ENCODE measurements around the gene TRIB2. TPM values are rescaled to one million over a fixed set of nuclear protein-coding genes. Genes with fewer than 3 reads are reported as not detected.

TRIB2 gene
- total RNA-seq, 1 experiment from 2014 or later: 0.81 TPM

DNA sequence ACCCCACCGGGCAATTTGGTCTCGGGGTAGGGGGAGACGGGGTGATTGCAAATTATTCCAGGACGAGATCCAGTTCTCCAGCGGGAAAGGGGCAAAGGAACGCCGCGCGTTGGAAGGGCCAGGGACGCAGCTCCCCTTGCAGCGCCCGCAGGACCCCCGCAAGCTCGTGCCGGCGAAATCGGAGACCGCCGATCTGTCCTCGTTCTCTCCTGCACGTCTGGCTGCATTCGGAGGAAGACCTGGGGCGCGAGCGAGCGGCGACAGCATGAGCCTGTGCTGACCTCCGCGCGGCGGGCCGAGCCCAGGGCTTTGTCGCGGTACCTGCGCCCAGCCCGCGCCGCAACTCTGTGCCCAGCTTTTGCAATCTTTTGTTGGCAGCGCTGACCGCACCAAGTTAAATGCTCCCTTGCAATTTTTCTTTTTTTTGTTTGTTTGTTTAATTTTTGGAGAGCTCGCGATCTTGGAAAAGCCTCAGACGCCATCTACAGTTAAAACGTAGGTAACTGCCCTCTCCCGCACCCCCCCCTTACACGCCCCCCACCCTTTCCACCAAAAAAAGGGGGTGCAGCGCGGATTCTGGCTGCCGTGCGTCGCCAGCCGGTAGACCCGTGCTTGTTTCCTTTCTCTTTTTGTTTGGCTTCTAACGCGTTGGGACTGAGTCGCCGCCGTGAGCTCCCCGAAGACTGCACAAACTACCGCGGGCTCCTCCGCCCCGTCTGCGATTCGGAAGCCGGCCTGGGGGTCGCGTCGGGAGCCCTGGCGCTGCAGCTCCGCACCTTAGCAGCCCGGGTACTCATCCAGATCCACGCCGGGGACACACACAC lies 667 bp downstream of the TRIB2 start:
- peak; percentile 64 for DNase-seq (ENCODE audit: low read depth)
- in situ Hi-C loops (cut with HindIII; ENCODE audit: low pct_unique_long_range_greater_than_20kb, low sequenced_read_pairs): no loop called here

GRCh38 chr2:12718015-12718671 lies 1.4 kb downstream of the TRIB2 start:
- peak; percentile 26 for DNase-seq (ENCODE audit: low read depth)
- in situ Hi-C loops (cut with HindIII; ENCODE audit: low pct_unique_long_range_greater_than_20kb, low sequenced_read_pairs): no loop called here

DNA sequence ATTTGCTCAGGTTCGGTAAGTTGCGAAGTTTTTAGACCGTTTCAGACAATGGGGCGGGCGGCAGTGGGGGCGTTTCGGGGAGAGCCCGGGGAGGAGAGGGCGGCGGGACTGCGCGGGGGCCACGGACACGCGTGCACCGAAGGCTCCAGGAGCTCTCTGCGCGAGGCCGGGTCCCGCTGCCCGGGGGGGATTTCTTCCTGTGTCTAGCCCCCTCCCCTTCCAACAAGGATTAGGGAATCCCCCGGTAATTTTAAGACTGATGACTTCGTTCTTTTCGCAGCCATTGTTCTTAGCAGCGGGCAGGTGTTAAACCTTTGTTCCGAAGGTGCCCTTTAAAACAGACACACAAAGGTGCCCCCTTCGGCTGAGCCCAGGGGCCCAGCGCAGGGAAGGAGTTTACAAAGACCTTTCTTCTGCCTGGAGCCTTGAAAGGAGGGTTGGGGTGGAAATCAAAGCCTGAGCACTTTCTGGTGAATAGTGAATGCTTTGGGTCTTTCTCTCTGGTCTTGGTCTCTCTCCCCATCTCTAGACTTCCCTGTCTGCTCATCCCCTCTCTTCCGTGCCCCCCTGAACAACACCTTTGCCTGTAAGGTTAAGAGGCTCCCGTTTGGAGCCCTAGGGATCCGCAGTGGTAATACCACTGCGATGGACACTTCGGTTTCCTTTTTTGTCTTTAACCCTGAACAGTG lies 2.1 kb downstream of the TRIB2 start:
- no peak for DNase-seq (ENCODE audit: low read depth)
- in situ Hi-C loops (cut with HindIII; ENCODE audit: low pct_unique_long_range_greater_than_20kb, low sequenced_read_pairs): no loop called here

DNA sequence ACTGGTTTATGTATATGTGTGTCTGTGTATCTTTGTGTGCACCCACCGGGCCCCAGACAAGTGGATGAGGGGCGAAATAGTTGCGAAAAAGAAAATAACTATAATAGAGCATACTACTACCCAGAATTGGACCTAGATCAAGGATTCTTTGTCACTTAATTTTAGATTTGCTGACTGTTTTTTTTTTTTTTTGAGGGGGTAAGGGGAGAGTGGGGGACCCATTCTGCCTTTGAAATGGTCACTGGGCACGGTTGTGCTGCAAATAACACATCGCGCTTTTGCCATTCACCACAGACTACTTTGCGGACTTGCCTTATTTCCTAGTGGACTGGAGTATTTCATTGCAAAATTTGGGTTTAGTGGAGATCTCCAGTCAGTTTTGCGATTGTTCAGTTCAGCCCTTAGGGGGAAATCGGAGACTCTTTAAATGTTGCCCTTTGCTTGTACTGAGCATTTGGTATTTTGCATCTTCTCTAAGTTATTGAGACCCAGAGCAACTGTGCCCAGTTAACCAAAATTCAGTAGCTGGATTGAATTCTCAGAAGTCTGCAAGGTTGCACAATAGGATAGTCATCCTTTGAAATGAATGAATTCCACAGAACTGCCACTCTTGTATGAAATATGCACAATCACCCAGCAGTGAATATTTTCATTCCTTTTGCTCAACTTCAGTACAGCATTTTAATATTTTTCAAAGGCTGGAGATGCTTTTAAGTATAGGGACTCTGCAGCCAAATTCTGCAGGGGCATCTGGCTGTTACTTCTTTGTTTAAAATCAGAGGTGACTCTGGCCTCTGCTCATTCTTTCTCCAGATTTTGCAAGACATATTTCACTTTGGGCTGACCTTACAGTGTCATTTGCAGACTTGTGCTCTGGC lies 2.9 kb downstream of the TRIB2 start:
- DNase-seq (ENCODE audit: low read depth): no peak
- in situ Hi-C loops (cut with HindIII; ENCODE audit: low pct_unique_long_range_greater_than_20kb, low sequenced_read_pairs): no loop called here

DNA sequence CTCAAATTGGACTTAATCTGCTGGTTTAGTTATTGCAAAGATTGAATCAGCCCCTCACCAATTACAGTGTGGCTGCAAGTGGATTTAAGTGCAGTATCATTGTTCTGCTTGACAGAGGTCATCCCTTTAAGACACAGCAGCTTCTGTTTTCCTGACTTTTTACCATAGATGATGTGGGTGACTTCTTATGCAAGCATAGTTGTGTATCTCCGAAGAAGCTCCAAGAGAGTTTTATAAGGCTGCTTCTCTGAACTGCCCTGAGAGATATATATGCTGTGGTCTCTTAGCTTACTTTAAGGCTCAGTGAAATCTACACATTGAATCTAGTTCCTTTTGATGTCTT lies 3.5 kb downstream of the TRIB2 start:
- in situ Hi-C loops (cut with HindIII; ENCODE audit: low pct_unique_long_range_greater_than_20kb, low sequenced_read_pairs): no loop called here
- DNase-seq (ENCODE audit: low read depth): no peak

GRCh38 chr2:12720754-12721378 lies 4.1 kb downstream of the TRIB2 start:
- DNase-seq (ENCODE audit: low read depth): no peak

DNA sequence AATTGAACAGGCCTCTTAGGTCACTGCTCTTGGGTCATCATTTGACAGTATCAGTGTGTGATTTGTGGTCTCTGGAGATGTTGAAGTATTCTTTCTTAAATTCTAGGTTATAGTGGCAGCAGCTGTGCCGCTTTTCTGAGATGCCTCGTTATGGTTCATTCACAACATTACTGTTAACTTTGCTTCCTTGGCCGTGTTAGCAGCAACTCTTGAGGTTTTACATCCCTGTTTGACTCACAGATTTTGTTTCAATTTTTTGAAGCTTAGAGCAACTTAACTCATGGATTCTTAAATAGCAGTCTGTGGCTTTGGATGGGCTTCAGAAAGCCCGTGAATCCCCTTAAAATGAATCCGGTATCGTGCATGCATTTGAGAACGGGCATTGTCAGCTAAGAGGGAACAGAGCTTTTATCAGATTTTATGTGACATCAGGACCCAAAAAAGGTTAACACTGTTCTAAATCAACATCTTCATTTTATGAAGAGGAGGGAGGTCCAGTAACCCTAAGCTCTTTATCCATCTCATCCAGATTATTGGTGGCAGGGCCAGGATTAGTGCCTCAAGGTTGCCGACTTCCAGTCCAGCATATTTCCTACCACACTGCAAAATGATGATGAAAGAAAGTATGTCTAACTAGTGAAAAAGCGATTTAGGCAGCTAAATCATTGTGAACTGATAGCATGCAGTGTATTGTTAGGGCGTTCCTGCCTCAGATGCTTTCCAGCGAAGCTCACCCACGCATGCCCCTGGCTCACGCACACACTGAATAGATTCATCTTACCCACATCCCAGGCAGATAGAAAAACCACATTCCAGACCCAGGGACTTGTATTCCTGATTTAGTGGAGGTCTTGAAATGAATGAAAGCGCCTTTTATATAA lies 5.1 kb downstream of the TRIB2 start:
- in situ Hi-C loops (cut with HindIII; ENCODE audit: low pct_unique_long_range_greater_than_20kb, low sequenced_read_pairs): no loop called here

More at GRCh38 chr2:12720754-12721378, 4.1 kb downstream of the TRIB2 start:
- in situ Hi-C loops (cut with HindIII; ENCODE audit: low pct_unique_long_range_greater_than_20kb, low sequenced_read_pairs): no loop called here

DNA sequence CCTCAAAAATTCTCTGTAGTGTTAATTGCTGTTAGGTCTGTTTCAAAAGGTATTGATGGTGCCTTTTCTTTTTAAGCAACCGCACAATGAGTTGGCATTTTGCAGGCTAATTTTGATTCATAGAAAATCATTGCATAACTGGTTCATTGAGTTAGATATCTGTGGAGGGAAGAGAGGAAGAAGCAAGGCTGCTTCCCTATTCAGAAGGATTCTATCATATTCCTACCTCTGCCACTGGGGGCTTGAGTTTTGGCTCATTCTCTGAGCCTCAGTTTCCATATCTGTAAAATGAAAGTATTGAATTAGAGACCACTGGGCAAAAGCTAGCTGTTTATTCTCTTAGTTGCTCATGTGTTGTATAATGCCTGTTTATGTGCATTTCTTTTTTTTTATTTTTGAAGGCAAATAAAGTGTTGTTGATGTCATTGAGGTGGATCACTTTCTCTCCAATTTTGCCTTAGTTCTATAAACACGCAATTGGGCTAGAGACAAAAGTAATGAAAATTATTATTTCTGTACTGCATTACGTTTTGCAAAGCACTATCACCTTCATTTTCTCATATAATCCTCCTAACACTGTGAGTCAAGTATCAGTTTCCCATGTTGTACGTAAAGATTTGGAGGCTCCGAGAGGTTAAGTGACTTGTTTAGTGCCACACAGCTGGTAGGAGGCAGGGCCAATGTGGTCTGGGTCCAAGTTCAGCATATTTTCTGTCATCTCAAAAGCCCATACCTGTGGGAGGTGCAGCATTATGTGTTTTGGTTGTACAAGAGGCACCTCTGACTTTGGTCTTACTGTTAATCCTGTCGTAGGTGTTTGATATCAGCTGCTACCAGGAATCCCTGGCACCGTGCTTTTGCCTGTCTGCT lies 5.9 kb downstream of the TRIB2 start:
- DNase-seq (ENCODE audit: low read depth): no peak
- in situ Hi-C loops (cut with HindIII; ENCODE audit: low pct_unique_long_range_greater_than_20kb, low sequenced_read_pairs): no loop called here

More for the DNA sequence above, 5.1 kb downstream of the TRIB2 start:
- DNase-seq (ENCODE audit: low read depth): no peak

- no peak for DNase-seq (ENCODE audit: low read depth)
- in situ Hi-C loops (cut with HindIII; ENCODE audit: low pct_unique_long_range_greater_than_20kb, low sequenced_read_pairs): no loop called here
Observed at GRCh38 chr2:12723736-12724463, 7.2 kb downstream of the TRIB2 start.

DNA sequence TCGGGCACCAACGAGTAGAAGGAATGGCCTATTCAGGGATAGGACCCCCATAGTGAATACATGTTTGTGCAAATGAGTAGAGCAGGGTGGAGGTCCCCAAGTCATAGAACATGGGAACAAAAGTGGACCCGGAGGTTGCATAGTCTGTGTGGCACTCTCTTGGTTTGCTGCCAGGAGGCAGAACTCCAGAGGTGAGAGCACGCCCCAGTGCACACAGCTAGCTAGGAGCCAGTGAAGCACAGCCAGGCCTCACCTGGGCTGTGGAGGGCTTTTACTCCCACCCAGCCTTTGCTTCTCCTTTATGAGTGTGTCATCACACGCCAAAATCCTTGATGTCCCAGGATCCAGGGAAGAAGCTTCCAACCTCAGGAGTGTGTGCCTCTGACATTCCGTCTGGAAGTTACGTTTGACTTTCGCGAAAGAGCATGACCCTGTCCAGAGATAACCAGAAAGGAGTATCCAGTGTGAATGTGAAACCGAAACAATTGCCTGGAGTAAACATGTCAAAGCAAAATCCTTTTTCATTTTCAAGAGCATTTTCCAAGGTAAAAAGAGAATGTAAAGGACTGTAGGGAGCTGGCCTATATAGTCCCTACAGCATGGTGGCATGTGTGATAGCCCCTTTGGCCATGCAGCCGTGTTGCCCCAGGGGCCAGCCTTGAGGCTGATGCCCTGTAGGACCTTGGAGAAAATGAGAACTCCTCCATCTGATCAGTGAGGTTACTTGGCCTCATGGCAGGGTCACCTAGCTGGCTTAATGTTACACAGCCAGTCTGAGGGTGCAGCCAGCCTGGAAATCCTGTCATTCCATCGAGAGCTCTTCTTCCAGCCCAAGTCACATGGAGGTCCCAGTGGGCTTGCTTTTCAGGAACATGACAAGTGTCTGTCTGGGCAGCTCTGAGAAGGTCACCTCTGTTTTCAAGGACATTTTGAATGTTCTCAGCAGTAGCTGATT lies 8.8 kb downstream of the TRIB2 start:
- in situ Hi-C loops (cut with HindIII; ENCODE audit: low pct_unique_long_range_greater_than_20kb, low sequenced_read_pairs): no loop called here
- no peak for DNase-seq (ENCODE audit: low read depth)

- in situ Hi-C loops (cut with HindIII; ENCODE audit: low pct_unique_long_range_greater_than_20kb, low sequenced_read_pairs): no loop called here
- DNase-seq (ENCODE audit: low read depth): no peak
Observed at GRCh38 chr2:12726271-12726670, 9.5 kb downstream of the TRIB2 start.

DNA sequence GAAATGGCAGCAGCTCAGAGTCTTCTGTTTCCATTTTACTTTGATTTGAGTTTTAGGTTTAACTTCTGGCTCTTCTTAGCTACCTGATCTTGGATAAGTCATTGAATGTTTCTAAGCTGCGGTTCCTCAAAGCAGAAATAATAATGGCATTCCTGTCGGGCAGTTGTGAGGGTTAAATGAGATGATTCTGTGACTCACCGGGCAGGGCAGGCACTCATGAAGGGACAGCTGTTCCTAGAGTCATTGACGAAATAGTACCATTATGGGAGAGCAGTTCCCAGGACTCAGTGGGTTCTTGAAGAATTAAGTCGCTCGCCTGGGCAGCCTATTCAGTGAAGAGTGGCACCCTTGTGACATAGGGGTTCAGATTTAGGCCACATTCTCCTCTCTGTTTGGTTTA lies 10.3 kb downstream of the TRIB2 start:
- DNase-seq (ENCODE audit: low read depth): no peak
- in situ Hi-C loops (cut with HindIII; ENCODE audit: low pct_unique_long_range_greater_than_20kb, low sequenced_read_pairs): no loop called here

- in situ Hi-C loops (cut with HindIII; ENCODE audit: low pct_unique_long_range_greater_than_20kb, low sequenced_read_pairs): no loop called here
- DNase-seq (ENCODE audit: low read depth): no peak
Observed at GRCh38 chr2:12727641-12728040, 10.9 kb downstream of the TRIB2 start.

DNA sequence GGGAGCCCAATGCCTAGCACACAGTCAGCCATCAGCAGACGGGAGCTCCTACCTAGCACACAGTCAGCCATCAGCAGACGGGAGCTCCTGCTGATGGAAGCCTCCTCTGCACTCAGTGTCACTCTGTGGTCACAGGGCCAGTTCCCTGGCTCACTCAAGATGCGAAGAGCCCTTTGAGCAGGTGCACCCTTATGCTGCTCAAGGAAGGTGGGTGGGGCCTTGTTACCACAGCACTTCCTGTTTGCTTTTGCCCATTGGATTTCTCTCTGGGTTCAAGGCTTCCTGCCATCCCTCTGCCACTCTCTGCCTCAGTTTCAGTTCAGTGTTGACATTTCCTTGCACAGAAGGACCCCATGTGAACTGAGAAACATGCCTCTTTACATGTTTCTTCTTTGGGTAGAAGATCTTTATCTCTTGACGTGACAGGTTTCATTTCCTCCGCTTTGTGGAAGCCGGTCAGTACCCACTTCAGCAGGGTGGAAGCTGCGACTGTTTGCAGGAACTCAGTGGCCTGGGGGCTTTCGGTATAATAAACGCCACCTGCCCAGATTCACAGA lies 11.6 kb downstream of the TRIB2 start:
- no peak for DNase-seq (ENCODE audit: low read depth)
- in situ Hi-C loops (cut with HindIII; ENCODE audit: low pct_unique_long_range_greater_than_20kb, low sequenced_read_pairs): no loop called here

Measured in Caki2 (cell line).